Measurements from ENCODE around the gene PTPRD. TPM values are rescaled to one million over a fixed set of nuclear protein-coding genes. Genes with fewer than 3 reads are reported as not detected.

The PTPRD gene
- total and polyA plus RNA-seq, 2 of the 4 experiments (the other 2 are of a cell fraction), result 0.07 to 0.18 TPM

DNA sequence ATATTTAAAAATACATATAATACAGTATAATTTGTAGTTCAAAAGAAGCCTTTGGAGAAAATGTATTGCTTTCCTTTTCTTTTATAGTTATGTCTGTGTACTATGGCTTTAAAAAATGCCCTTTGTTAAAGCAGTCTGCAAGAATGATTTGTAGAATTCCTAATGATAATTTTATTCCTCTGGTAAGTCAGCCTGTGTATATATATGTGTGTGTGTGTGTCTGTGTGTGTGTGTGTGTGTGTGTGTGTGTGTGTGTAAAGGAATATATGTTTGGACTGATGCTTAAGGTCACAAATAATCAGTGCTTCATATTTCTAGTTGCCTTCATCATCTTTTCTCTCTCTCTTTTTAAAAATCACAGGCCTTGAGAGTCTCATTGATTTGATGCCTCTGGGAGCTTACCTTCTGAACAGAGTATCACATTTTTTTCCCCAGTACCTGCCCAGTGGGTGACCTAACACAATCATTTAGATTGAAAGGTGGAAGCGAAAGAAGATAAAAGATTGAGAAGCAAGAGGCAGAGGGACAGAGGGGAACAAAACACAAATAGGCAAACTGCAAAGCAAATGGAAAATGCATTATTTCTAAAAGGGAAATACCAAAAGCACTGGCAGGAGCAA lies 2104.0 kb downstream of the PTPRD start:
- no peak overlapping the region for H2BK20ac ChIP-seq (ENCODE audit: low read depth, low read length)
- H3K56ac ChIP-seq (ENCODE audit: extremely low read depth, insufficient read depth, low read length), result no peak overlapping the region
- no peak overlapping the region for H2BK5ac ChIP-seq (ENCODE audit: low read depth, low read length, poor library complexity, severe bottlenecking)
- no TSS peak for BruUV-seq (replicated peaks)
- H3K27me3 ChIP-seq (ENCODE audit: control insufficient read depth, insufficient read depth, low read length), result no peaks in the 10 kb centered on the region
- ATAC-seq (ENCODE audit: low read depth) (no peak), DNase-seq (no peak)
- H2AK9ac ChIP-seq (replicated peaks; ENCODE audit: low read depth, low read length, poor library complexity), result no peak overlapping the region
- no peak overlapping the region for H2AK5ac ChIP-seq (ENCODE audit: low read depth, low read length)
- no peaks in the 10 kb centered on the region for H3K36me3 ChIP-seq (ENCODE audit: control insufficient read depth, insufficient read depth, low read length)
- no peak overlapping the region for H3K18ac ChIP-seq (ENCODE audit: low read depth, low read length)
- peaks cover 2% of the 10 kb centered on the region; the same call in 1 of the 2 replicates for H3K9me3 ChIP-seq (ENCODE audit: control insufficient read depth, insufficient read depth, low read length)
- H4K91ac ChIP-seq (ENCODE audit: insufficient read depth, low read depth, low read length), result no peak overlapping the region
- no peak overlapping the region for H3K4me2 ChIP-seq (ENCODE audit: low read depth, low read length)
- H2BK120ac ChIP-seq (ENCODE audit: low read depth, low read length), result no peak overlapping the region
- no peak overlapping the region for H4K8ac ChIP-seq (ENCODE audit: low read depth in 2 of 2, low read length in 2 of 2)
- no peak overlapping the region for H2AFZ ChIP-seq (replicated peaks; ENCODE audit: low read length, poor library complexity)
- no peak overlapping the region for H3K27ac ChIP-seq (ENCODE audit: insufficient read depth, low read length)
- no peaks in the 10 kb centered on the region for H3K4me1 ChIP-seq (ENCODE audit: control insufficient read depth, insufficient read depth, low read length)
- ChIA-PET CTCF (no interaction called here), POLR2A (ENCODE audit: unreplicated experiment) (no interaction called here)
- no CpG with 5 or more reads among the region's 1 CpG for whole genome bisulfite sequencing, 2 experiments (ENCODE audit: extremely low coverage in 2 of 2, insufficient read length in 1 of 2)
- no peak overlapping the region for H3K14ac ChIP-seq (replicated peaks; ENCODE audit: low read depth, low read length)
- H3K4ac ChIP-seq (ENCODE audit: low read depth, low read length), result no peak overlapping the region
- no peaks in the 10 kb centered on the region for H3K9me1 ChIP-seq (ENCODE audit: insufficient read depth, low read length)
- H3K79me1 ChIP-seq (ENCODE audit: low read depth in 1 of 2, low read length in 2 of 2), result no peaks in the 10 kb centered on the region
- TF ChIP-seq POLR2A (IDR thresholded peaks at IDR 0.05; ENCODE audit: low read depth, low read length) (no peak), MAFK (IDR thresholded peaks at IDR 0.05; ENCODE audit: low read depth, low read length) (no peak), MAZ (IDR thresholded peaks at IDR 0.05; ENCODE audit: borderline replicate concordance, low read depth, low read length) (no peak), SMC3 (IDR thresholded peaks at IDR 0.05; ENCODE audit: low read depth, low read length) (no peak), RAD21 (IDR thresholded peaks at IDR 0.05; ENCODE audit: low read length) (no peak), BHLHE40 (IDR thresholded peaks at IDR 0.05; ENCODE audit: low read depth, low read length) (no peak), RFX5 (IDR thresholded peaks at IDR 0.05; ENCODE audit: low read depth, low read length) (no peak), MXI1 (IDR thresholded peaks at IDR 0.05; ENCODE audit: borderline replicate concordance, low read depth, low read length) (no peak), CEBPB (IDR thresholded peaks at IDR 0.05; ENCODE audit: low read depth, low read length) (no peak)
- TF ChIP-seq, protein P1, sequence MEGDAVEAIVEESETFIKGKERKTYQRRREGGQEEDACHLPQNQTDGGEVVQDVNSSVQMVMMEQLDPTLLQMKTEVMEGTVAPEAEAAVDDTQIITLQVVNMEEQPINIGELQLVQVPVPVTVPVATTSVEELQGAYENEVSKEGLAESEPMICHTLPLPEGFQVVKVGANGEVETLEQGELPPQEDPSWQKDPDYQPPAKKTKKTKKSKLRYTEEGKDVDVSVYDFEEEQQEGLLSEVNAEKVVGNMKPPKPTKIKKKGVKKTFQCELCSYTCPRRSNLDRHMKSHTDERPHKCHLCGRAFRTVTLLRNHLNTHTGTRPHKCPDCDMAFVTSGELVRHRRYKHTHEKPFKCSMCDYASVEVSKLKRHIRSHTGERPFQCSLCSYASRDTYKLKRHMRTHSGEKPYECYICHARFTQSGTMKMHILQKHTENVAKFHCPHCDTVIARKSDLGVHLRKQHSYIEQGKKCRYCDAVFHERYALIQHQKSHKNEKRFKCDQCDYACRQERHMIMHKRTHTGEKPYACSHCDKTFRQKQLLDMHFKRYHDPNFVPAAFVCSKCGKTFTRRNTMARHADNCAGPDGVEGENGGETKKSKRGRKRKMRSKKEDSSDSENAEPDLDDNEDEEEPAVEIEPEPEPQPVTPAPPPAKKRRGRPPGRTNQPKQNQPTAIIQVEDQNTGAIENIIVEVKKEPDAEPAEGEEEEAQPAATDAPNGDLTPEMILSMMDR (conservative IDR thresholded peaks at IDR 0.05; ENCODE audit: low read depth, low read length), result no peak
- TF ChIP-seq, protein P2, sequence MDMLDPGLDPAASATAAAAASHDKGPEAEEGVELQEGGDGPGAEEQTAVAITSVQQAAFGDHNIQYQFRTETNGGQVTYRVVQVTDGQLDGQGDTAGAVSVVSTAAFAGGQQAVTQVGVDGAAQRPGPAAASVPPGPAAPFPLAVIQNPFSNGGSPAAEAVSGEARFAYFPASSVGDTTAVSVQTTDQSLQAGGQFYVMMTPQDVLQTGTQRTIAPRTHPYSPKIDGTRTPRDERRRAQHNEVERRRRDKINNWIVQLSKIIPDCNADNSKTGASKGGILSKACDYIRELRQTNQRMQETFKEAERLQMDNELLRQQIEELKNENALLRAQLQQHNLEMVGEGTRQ (IDR thresholded peaks at IDR 0.05; ENCODE audit: low read depth, low read length), result no peak
- TF ChIP-seq, protein P3, sequence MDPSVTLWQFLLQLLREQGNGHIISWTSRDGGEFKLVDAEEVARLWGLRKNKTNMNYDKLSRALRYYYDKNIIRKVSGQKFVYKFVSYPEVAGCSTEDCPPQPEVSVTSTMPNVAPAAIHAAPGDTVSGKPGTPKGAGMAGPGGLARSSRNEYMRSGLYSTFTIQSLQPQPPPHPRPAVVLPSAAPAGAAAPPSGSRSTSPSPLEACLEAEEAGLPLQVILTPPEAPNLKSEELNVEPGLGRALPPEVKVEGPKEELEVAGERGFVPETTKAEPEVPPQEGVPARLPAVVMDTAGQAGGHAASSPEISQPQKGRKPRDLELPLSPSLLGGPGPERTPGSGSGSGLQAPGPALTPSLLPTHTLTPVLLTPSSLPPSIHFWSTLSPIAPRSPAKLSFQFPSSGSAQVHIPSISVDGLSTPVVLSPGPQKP (IDR thresholded peaks at IDR 0.05; ENCODE audit: borderline replicate concordance, low read depth, low read length), result no peak
- in situ Hi-C loops (cut with MboI; ENCODE audit: low sequenced_read_pairs), result no loop called here
- intact Hi-C loops (cut with micrococcal nuclease), result no loop called here
- dilution Hi-C loops (cut with HindIII; ENCODE audit: low sequenced_read_pairs, unreplicated experiment), result no loop called here
- no peak overlapping the region for H3K23ac ChIP-seq (ENCODE audit: low read depth, low read length)
- no peak overlapping the region for H2BK15ac ChIP-seq (ENCODE audit: low read depth, low read length)
- H3K4me3 ChIP-seq (ENCODE audit: insufficient read depth, low read depth, low read length), result no peak overlapping the region
- H3K9ac ChIP-seq (ENCODE audit: low read depth, low read length), result no peak overlapping the region
- H4K20me1 ChIP-seq (ENCODE audit: insufficient read depth, low read length), result no peaks in the 10 kb centered on the region
- H4K5ac ChIP-seq (ENCODE audit: low read depth, low read length), result no peak overlapping the region
